ENCODE results near the gene AGMO. TPM values are rescaled to one million over a fixed set of nuclear protein-coding genes. Genes with fewer than 3 reads are reported as not detected.

AGMO gene
- total RNA-seq, 1 donor from 2014 or later: not detected

Other genes starting within 250 kb of the AGMO start
- not detected in 2 replicates for gene MEOX2, start 124.7 kb upstream of the AGMO start, total RNA-seq

Measured in T-helper 2 cell treated with Interferon-gamma antibody and Interleukin-4, amounts not matched to agents 100 ng/mL and 5 ng/mL, for 36 hours (primary cell).